Gastroesophageal sphincter (tissue), 4 donors: ENCODE results near the gene PTPRJ. TPM values are rescaled to one million over a fixed set of nuclear protein-coding genes. Genes with fewer than 3 reads are reported as not detected.
A peak's percentile ranks its signal among the peaks of the same experiment; 100 is the strongest.

ENCODE experiments used
- ATAC-seq: fragments of 150-250 bp; one replicate; pipeline ENCODE4 v1.9.1; 2016; ENCODE audit warnings: mild to moderate bottlenecking, moderate library complexity
- H3K27ac ChIP-seq, 4 donors: fragments of 200-600 bp; sonication (generic) in 3 of 4; 1 replicate in 3 of 4; 2 replicates in 1 of 4; pipeline ENCODE4 v1.5.1; 2016 to 2019
- H3K27me3 ChIP-seq: fragments of 200-600 bp; sonication (generic); one replicate; pipeline ENCODE4 v1.5.1; 2019
- H3K36me3 ChIP-seq, 2 donors: fragments of 200-600 bp; sonication (generic); one replicate each; pipeline ENCODE4 v1.5.1; 2019; ENCODE audit warnings: control low read depth in 1 of 2
- H3K4me1 ChIP-seq, 3 donors: fragments of 200-600 bp; sonication (generic); 1 replicate in 2 of 3; 2 replicates in 1 of 3; pipeline ENCODE4 v1.5.1; 2016 to 2019; ENCODE audit warnings: control low read depth in 2 of 3
- H3K4me3 ChIP-seq, 2 donors: fragments of 200-600 bp; sonication (generic); one replicate each; pipeline ENCODE4 v1.5.1; 2019; ENCODE audit warnings: mild to moderate bottlenecking in 1 of 2, moderate library complexity in 1 of 2
- H3K9me3 ChIP-seq, 3 donors: fragments of 200-600 bp; sonication (generic); one replicate each; pipeline ENCODE4 v1.5.1; 2017 to 2019; ENCODE audit warnings: control low read depth in 2 of 3
- CTCF ChIP-seq, 4 experiments: fragments of 200-600 bp in 2 of 4; fragments of 450-650 bp in 2 of 4; sonication (generic) in 1 of 4; IDR thresholded peaks; one replicate each; pipeline ENCODE4 v1.5.1; 2017 to 2019; ENCODE audit warnings: antibody characterized with exemption in 4 of 4, mild to moderate bottlenecking in 2 of 4, moderate library complexity in 2 of 4
- EP300 ChIP-seq: sonication (generic); formaldehyde crosslinking; IDR thresholded peaks from one replicate; pipeline ENCODE4 v1.6.1; 2017; ENCODE audit warnings: antibody characterized with exemption, mild to moderate bottlenecking
- POLR2A ChIP-seq, 2 donors: fragments of 450-650 bp; IDR thresholded peaks; one replicate each; pipeline ENCODE4 v1.6.1; 2017; ENCODE audit warnings: antibody characterized with exemption in 2 of 2, mild to moderate bottlenecking in 2 of 2, moderate library complexity in 1 of 2
- POLR2AphosphoS5 ChIP-seq: sonication (generic); formaldehyde crosslinking; IDR thresholded peaks from one replicate; pipeline ENCODE4 v1.6.1; 2017; ENCODE audit warnings: antibody characterized with exemption
- WGBS, 2 donors: methylation state at CpG; one replicate each; pipeline ENCODE4 v1.1.5; 2018; ENCODE audit warnings: low coverage in 1 of 2; 5-methylcytosine and 5-hydroxymethylcytosine counted together
- total RNA-seq, 4 donors: library from RNA; depleted of rRNA; stranded (reverse); fragments of >200 nt; gene quantifications; one replicate each; pipeline ENCODE4 v1.1.0, GENCODE V29; 2016

The PTPRJ gene
- total RNA-seq, 4 donors from 2014 or later, result 5.4 to 13.5 (median 10.5) TPM

GRCh38 chr11:48006301-48006992, 26.1 kb downstream of the PTPRJ start:
- TF ChIP-seq POLR2A (IDR thresholded peaks at IDR 0.05) (no peak), CTCF (IDR thresholded peaks at IDR 0.05) (no peak), EP300 (no peak), POLR2AphosphoS5 (no peak)
- no peak overlapping the region for H3K4me3 ChIP-seq
- H3K27me3 ChIP-seq, result no peaks in the 10 kb centered on the region
- no peak for ATAC-seq
- no peaks in the 10 kb centered on the region for H3K9me3 ChIP-seq
- peaks cover 0 to 37% (median 13%) of the 10 kb centered on the region in 3 donors for H3K4me1 ChIP-seq
- peak overlapping the region in 1 of 4 donors; percentile 47 for H3K27ac ChIP-seq
- 15 to 71% methylated on average over 2 to 3 of the region's 5 CpGs for WGBS, 2 donors
- no peaks in the 10 kb centered on the region for H3K36me3 ChIP-seq

DNA sequence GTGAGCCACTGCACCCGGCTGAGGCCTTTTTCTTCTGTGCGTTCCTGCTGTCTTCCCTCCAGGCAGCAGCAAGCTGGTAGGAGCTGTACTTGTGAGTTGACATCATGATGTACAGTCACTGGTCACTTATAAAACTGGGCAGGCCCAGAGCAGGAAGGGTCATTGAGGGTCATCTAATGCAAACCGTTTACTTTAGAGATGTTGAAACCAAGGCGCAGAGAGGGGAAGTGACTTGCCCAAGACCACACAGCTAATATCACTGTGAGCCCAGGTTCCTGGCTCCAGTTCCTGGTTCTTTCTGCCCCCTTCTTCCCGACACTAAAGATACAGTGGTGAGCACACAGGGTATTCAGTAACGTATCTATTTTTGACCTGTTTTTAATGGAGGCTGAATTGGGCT, 27.3 kb downstream of the PTPRJ start:
- ATAC-seq, result peak; percentile 43
- 78 to 87% methylated on average over 4 of the region's 6 CpGs for WGBS, 2 donors
- Histone ChIP-seq H3K27ac (no peak overlapping the region), H3K4me3 (no peak overlapping the region), H3K27me3 (no peaks in the 10 kb centered on the region), H3K36me3 (no peaks in the 10 kb centered on the region), H3K9me3 (no peaks in the 10 kb centered on the region), H3K4me1 (peaks cover 0 to 32% (median 9%) of the 10 kb centered on the region in 3 donors)
- TF ChIP-seq CTCF (IDR thresholded peaks at IDR 0.05), result no peak
- TF ChIP-seq POLR2A (IDR thresholded peaks at IDR 0.05), result no peak
- TF ChIP-seq EP300, result no peak
- no peak for TF ChIP-seq POLR2AphosphoS5

DNA sequence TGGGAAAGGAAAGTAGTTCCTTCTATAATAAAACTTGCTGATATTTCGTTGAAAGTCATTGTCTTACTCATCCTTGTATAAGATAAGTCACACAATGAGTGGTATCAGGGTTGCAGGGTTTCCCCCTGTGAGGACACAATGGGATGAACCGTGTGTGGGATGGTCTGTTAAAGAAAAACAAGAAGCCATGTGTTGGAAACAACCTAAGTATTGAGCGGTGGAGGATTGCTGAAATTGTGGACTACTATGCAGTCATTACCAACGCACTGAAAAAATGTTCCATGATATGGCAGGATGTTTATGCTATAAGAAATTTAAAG, 28.6 kb downstream of the PTPRJ start:
- ATAC-seq, result no peak
- TF ChIP-seq CTCF (IDR thresholded peaks at IDR 0.05) (no peak), EP300 (no peak), POLR2AphosphoS5 (no peak), POLR2A (IDR thresholded peaks at IDR 0.05) (no peak)
- Histone ChIP-seq H3K36me3 (no peaks in the 10 kb centered on the region), H3K27me3 (no peaks in the 10 kb centered on the region), H3K9me3 (no peaks in the 10 kb centered on the region), H3K4me3 (no peak overlapping the region), H3K27ac (no peak overlapping the region), H3K4me1 (peaks cover 0 to 30% (median 9%) of the 10 kb centered on the region in 3 donors)
- WGBS, 2 donors, result 76 to 100% methylated on average over 3 to 4 of the region's 4 CpGs

DNA sequence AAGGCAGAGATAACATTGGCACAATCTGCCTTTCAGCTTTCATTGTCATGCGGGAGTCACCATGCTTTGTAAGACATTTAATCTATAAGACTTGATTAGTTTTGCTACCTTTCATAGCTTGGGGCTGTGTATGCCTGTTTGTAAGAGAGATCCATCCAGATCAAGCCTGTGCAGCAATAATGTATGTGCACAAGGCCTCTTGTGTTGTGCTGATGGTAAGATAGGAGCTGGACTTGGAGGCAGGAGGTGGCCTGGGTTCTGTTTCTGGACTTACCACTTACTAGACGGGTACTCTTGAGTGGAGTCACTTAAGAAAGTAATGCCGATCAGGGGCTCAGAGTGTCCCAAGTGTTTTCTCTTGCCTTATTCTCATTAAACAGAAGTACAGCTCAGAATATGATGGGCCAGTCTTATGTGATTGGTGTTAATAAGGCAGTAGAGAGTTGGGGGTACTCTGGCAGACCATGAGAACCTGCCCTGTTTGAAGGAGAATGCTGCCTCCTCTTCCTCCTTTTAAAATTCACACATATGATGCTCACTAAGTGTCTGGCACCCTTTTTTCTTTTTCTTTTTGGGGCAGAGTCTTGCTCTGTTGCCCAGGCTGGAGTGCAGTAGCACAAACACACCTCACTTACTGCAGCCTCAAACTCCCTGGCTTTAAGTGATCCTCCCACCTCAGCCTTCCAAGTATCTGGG, 30.9 kb downstream of the PTPRJ start:
- H3K36me3 ChIP-seq, result no peaks in the 10 kb centered on the region
- no peak for ATAC-seq
- H3K4me3 ChIP-seq, result no peak overlapping the region
- 94 to 100% methylated on average over 2 to 3 of the region's 3 CpGs for WGBS, 2 donors
- H3K27ac ChIP-seq, result no peak overlapping the region
- peaks cover 0 to 6% (median 4%) of the 10 kb centered on the region in 3 donors for H3K4me1 ChIP-seq
- H3K27me3 ChIP-seq, result no peaks in the 10 kb centered on the region
- no peaks in the 10 kb centered on the region for H3K9me3 ChIP-seq
- TF ChIP-seq EP300 (no peak), CTCF (IDR thresholded peaks at IDR 0.05) (no peak), POLR2A (IDR thresholded peaks at IDR 0.05) (no peak)
